K562 (cell line): ENCODE results near the gene SERBP1. TPM values are rescaled to one million over a fixed set of nuclear protein-coding genes. Genes with fewer than 3 reads are reported as not detected.

Source experiments
- ATAC-seq: fragments of 200-7000 bp; cut with Tn5 transposase; 3 replicates; pipeline ENCODE4 v1.9.1; 2020; ENCODE audit warnings: moderate library complexity
- BruUV-seq: library from RNA; stranded (reverse); fragments of 400-500 nt; replicated peaks from 2 replicates; lab custom pipeline; 2021; lab: Mats Ljungman, UMichigan
- CTCF ChIA-PET: fragments of 300-600 bp; formaldehyde crosslinking; extraction: SDS; loops from one replicate; lab custom pipeline; 2021; ENCODE audit warnings: low intra/inter-chr PET ratio; lab: Yijun Ruan, JAX
- POLR2A ChIA-PET: fragments of 300-600, 350-650 bp; sonication (Branson Sonifier 250); formaldehyde crosslinking; extraction: SDS; loops from one replicate; lab custom pipeline; 2021; ENCODE audit warnings: antibody characterized with exemption, inconsistent platforms; lab: Yijun Ruan, JAX
- DNase-seq, 4 experiments: peaks; one replicate each; pipeline versions ENCODE4 v3.0.0 to v3.0.0-alpha.2; 2011 to 2018; ENCODE audit warnings: low spot score in 3 of 4, mixed read lengths in 3 of 4; ENCODE audit errors: extremely low read depth in 1 of 4
- FAIRE-seq: peaks from 2 replicates; lab custom pipeline; 2011; peaks lifted over from hg19 to GRCh38; lab: Jason Lieb, UNC
- H2AFZ ChIP-seq: 2 replicates; pipeline ENCODE4 v1.6.0; 2011; ENCODE audit warnings: low read depth, low read length, control low read depth, inconsistent platforms
- H3K27ac ChIP-seq: fragments of 200-600 bp; 3 replicates; pipeline ENCODE4 v1.8.0; 2011; ENCODE audit warnings: low read depth, mild to moderate bottlenecking, control low read depth, inconsistent platforms, low read length, moderate library complexity, mixed read lengths; ENCODE audit errors: extremely low read depth
- H3K27me3 ChIP-seq, 2 experiments: fragments of 300-600 bp in 1 of 2; 2 replicates in 1 of 2; 3 replicates in 1 of 2; pipeline versions ENCODE4 v1.6.0 to v1.8.0; 2011; ENCODE audit warnings: inconsistent platforms in 2 of 2, low read length in 2 of 2, mild to moderate bottlenecking in 1 of 2, mixed read lengths in 1 of 2, moderate library complexity in 1 of 2; ENCODE audit not compliant: control insufficient read depth in 2 of 2, insufficient read depth in 2 of 2
- H3K36me3 ChIP-seq: fragments of 300-600 bp; 3 replicates; pipeline ENCODE4 v1.8.0; 2011; ENCODE audit warnings: mild to moderate bottlenecking, low read length, inconsistent platforms; ENCODE audit not compliant: control insufficient read depth, insufficient read depth
- H3K4me1 ChIP-seq, 2 experiments: fragments of 200-600 bp in 1 of 2; replicated peaks in 1 of 2; 2 replicates in 1 of 2; 3 replicates in 1 of 2; pipeline versions ENCODE4 v1.5.1 to v1.8.0; 2011; ENCODE audit warnings: inconsistent platforms in 2 of 2, low read length in 2 of 2, mild to moderate bottlenecking in 1 of 2, mixed read lengths in 1 of 2, moderate library complexity in 1 of 2; ENCODE audit not compliant: control insufficient read depth in 2 of 2, insufficient read depth in 2 of 2
- H3K4me2 ChIP-seq: 2 replicates; pipeline ENCODE4 v1.6.1; 2011; ENCODE audit warnings: low read length, control low read depth, inconsistent platforms, mixed read lengths; ENCODE audit not compliant: insufficient read depth
- H3K4me3 ChIP-seq: fragments of 200-600 bp; sonication (generic), shearing (Covaris generic); 2 replicates; pipeline ENCODE4 v1.5.1; 2016; ENCODE audit warnings: control low read depth, inconsistent platforms
- H3K79me2 ChIP-seq: fragments of 200-600 bp; 3 replicates; pipeline ENCODE4 v1.8.0; 2011; ENCODE audit warnings: low read length, inconsistent platforms; ENCODE audit not compliant: control insufficient read depth, insufficient read depth
- H3K9ac ChIP-seq, 2 experiments: 2 replicates each; pipeline versions ENCODE4 v1.6.0 to v1.6.1; 2011; ENCODE audit warnings: low read depth in 2 of 2, low read length in 2 of 2, control low read depth in 1 of 2, inconsistent platforms in 1 of 2, mild to moderate bottlenecking in 1 of 2, mixed read lengths in 1 of 2; ENCODE audit not compliant: insufficient read depth in 1 of 2
- H3K9me1 ChIP-seq: one replicate; pipeline ENCODE4 v1.6.0; 2011; ENCODE audit warnings: inconsistent platforms, mild to moderate bottlenecking, low read length, moderate library complexity; ENCODE audit not compliant: control insufficient read depth, insufficient read depth
- H3K9me3 ChIP-seq: replicated peaks from 2 replicates; pipeline ENCODE4 v1.5.1; 2011; ENCODE audit warnings: low read depth, low read length, inconsistent platforms; ENCODE audit not compliant: control insufficient read depth, insufficient read depth
- H4K20me1 ChIP-seq: replicated peaks from 2 replicates; pipeline ENCODE4 v1.6.1; 2011; ENCODE audit warnings: low read length, inconsistent platforms, mixed read lengths; ENCODE audit not compliant: control insufficient read depth, insufficient read depth
- CCNT2 ChIP-seq: IDR thresholded peaks from 2 replicates; pipeline ENCODE4 v1.6.1; 2011; ENCODE audit warnings: borderline replicate concordance, low read depth, mild to moderate bottlenecking, moderate library complexity, mixed read lengths, low read length; ENCODE audit not compliant: insufficient read length; ENCODE audit errors: extremely low read depth
- ETS1 ChIP-seq: conservative IDR thresholded peaks from 2 replicates; pipeline ENCODE4 v1.6.1; 2011; ENCODE audit warnings: low read depth, mild to moderate bottlenecking, low read length; ENCODE audit not compliant: control insufficient read depth
- HDAC2 ChIP-seq: fragments of 450-650 bp; IDR thresholded peaks from 2 replicates; pipeline ENCODE4 v1.6.1; 2016; ENCODE audit warnings: mild to moderate bottlenecking
- KDM4B ChIP-seq, 2 experiments: fragments of 450-650 bp in 1 of 2; sonication (generic) in 1 of 2; IDR thresholded peaks; 2 replicates each; pipeline ENCODE4 v1.6.1; 2016 to 2017; ENCODE audit warnings: borderline replicate concordance in 2 of 2, antibody characterized with exemption in 1 of 2, low read depth in 1 of 2, mild to moderate bottlenecking in 1 of 2
- MLLT1 ChIP-seq, 2 experiments: fragments of 450-650 bp; IDR thresholded peaks; 2 replicates each; pipeline ENCODE4 v1.6.1; 2016
- RAD21 ChIP-seq, 2 experiments: fragments of 250-450 bp in 1 of 2; fragments of 450-650 bp in 1 of 2; sonication (Bioruptor Pico) in 1 of 2; formaldehyde crosslinking in 1 of 2; IDR thresholded peaks in 1 of 2; conservative IDR thresholded peaks in 1 of 2; 2 replicates each; pipeline versions ENCODE4 v1.4.0 to v1.8.0; 2020 to 2022; ENCODE audit warnings: mild to moderate bottlenecking in 2 of 2, moderate library complexity in 1 of 2
- TBL1XR1 ChIP-seq, 2 experiments: IDR thresholded peaks; 2 replicates each; pipeline ENCODE4 v1.6.1; 2012; ENCODE audit warnings: improper control_type of control experiment in 2 of 2, low read length in 2 of 2, mild to moderate bottlenecking in 1 of 2
- TCF3 ChIP-seq: sonication (generic); formaldehyde crosslinking; IDR thresholded peaks from 2 replicates; pipeline ENCODE4 v1.4.0; 2020; ENCODE audit warnings: mild to moderate bottlenecking, missing genetic modification reagents
- ZBTB5 ChIP-seq: fragments of 450-650 bp; IDR thresholded peaks from 2 replicates; pipeline ENCODE4 v1.6.1; 2017; ENCODE audit warnings: antibody characterized with exemption
- WGBS: fragments of 100-300 bp; shearing (Covaris generic); methylation state at CpG from one replicate; pipeline ENCODE4 v1.1.6; 2016; ENCODE audit warnings: low coverage, mixed read lengths; ENCODE audit not compliant: insufficient coverage; ENCODE audit errors: missing lambda C conversion rate; 5-methylcytosine and 5-hydroxymethylcytosine counted together
- in situ Hi-C: fragments of 300-500 bp; cut with MboI; formaldehyde crosslinking; loops from 4 replicates; pipeline ENCODE4 v1.15.0; 2018; ENCODE audit warnings: inconsistent platforms, mixed read lengths
- intact Hi-C: fragments of 100-400 bp; cut with micrococcal nuclease; formaldehyde crosslinking; loops from 2 replicates; pipeline ENCODE4 v1.14.2; 2022
- polyA plus RNA-seq, 8 experiments: library from polyadenylated mRNA; depleted of rRNA in 4 of 8; stranded (reverse) in 5 of 8; unstranded in 3 of 8; fragments of >200 nt; fragmentation: Nextera tagmentation in 2 of 8; fragmentation: Illumina TruSeq in 1 of 8; extraction: Ambion mirVana in 2 of 8; extraction: Trizol in 1 of 8; gene quantifications; 2 replicates each; pipeline versions ENCODE4 v1.2.1 to v1.2.3, GENCODE V29; 2011 to 2014; ENCODE audit warnings: inconsistent platforms in 1 of 8, missing spikeins in 1 of 8
- total RNA-seq, 7 experiments: library from RNA; depleted of rRNA in 6 of 7; stranded (reverse); fragments of >200 nt in 6 of 7; fragmentation: Illumina TruSeq in 2 of 7; extraction: Trizol in 2 of 7; gene quantifications; 2 replicates each; pipeline versions ENCODE4 v1.2.1 to v1.2.3, GENCODE V29; 2011 to 2021; ENCODE audit warnings: low replicate concordance in 1 of 7
- TF ChIP-seq, protein P1 (sequence below): IDR thresholded peaks from 3 replicates; pipeline ENCODE4 v1.6.1; 2011; ENCODE audit warnings: borderline replicate concordance, mild to moderate bottlenecking, moderate library complexity; ENCODE audit not compliant: insufficient read length; ENCODE audit errors: extremely low read depth

Gene SERBP1
- total and polyA plus RNA-seq, 9 of the 15 experiments (the other 6 are each of a cell fraction or from before 2014, with no cell fraction given) = 79.9 to 761 (median 464) TPM

DNA sequence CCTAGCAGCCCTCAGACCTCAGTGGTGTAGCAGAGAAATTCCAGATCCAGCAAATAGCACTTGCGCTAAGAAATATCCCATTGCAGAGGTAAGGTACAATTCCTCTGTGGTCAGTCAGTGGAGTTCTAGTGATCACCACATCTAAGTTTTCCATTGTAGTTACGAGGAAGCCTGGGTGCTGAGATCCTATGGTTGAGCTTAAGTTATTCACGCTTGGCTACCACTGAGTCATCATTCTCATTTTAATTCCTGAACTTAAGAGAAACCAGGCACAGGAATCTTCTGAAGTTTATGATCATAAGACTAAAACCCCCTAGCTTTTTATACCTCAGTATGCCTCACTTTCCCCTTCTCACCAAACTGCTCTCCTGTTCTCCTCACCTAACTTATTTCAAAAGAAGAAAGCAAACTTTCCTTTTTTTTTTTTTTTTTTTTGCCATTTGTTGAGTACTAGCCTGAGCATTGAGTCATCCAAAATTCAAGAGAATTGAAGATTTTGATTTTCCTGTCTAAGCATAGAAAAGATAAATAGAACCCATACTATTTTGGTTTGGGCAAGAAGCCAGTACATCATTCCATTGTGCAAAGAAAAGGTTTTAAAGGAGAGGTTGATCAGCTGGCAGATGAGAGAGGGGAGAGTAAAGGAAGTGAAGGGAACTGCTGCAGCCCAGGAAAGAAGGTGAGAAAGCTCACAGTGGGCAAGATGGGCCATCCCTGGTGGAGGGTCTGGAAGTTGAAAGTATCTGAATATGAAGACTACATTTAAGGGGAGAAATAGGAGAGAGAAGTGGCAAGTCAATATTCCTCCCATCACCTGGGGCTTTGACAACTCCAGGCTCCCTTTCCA, 39.9 kb downstream of the SERBP1 start:
- no peaks in the 10 kb centered on the region for H3K79me2 ChIP-seq
- H2AFZ ChIP-seq = no peak overlapping the region
- no peaks in the 10 kb centered on the region for H4K20me1 ChIP-seq
- DNase-seq (no peak), FAIRE-seq (no peak), ATAC-seq (no peak)
- POLR2A ChIA-PET = interaction anchor here (0.7 kb wide), 1 partner anchor 10 kb away, joined by 3 read pairs; no protein-coding TSS in a partner anchor
- H3K27me3 ChIP-seq = no peaks in the 10 kb centered on the region
- no peaks in the 10 kb centered on the region for H3K36me3 ChIP-seq
- no peaks in the 10 kb centered on the region for H3K9me1 ChIP-seq
- H3K4me1 ChIP-seq = no peaks in the 10 kb centered on the region; a peak in 1 of 5 replicates
- CTCF ChIA-PET = no interaction called here
- intact Hi-C loops (no loop called here), in situ Hi-C loops (no loop called here)
- H3K9me3 ChIP-seq = no peaks in the 10 kb centered on the region
- no TSS peak for BruUV-seq
- no peak overlapping the region for H3K9ac ChIP-seq
- H3K4me2 ChIP-seq = no peak overlapping the region
- no peak overlapping the region for H3K27ac ChIP-seq
- WGBS = 59% methylated on average over 3 of the region's 3 CpGs
- H3K4me3 ChIP-seq = no peak overlapping the region
- TF ChIP-seq, protein P1, sequence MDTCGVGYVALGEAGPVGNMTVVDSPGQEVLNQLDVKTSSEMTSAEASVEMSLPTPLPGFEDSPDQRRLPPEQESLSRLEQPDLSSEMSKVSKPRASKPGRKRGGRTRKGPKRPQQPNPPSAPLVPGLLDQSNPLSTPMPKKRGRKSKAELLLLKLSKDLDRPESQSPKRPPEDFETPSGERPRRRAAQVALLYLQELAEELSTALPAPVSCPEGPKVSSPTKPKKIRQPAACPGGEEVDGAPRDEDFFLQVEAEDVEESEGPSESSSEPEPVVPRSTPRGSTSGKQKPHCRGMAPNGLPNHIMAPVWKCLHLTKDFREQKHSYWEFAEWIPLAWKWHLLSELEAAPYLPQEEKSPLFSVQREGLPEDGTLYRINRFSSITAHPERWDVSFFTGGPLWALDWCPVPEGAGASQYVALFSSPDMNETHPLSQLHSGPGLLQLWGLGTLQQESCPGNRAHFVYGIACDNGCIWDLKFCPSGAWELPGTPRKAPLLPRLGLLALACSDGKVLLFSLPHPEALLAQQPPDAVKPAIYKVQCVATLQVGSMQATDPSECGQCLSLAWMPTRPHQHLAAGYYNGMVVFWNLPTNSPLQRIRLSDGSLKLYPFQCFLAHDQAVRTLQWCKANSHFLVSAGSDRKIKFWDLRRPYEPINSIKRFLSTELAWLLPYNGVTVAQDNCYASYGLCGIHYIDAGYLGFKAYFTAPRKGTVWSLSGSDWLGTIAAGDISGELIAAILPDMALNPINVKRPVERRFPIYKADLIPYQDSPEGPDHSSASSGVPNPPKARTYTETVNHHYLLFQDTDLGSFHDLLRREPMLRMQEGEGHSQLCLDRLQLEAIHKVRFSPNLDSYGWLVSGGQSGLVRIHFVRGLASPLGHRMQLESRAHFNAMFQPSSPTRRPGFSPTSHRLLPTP = no peak
- no peak for TF ChIP-seq KDM4B (IDR thresholded peaks at IDR 0.05; ENCODE audit: borderline replicate concordance in 2 of 2, low read depth in 1 of 2)
- no peak for TF ChIP-seq RAD21 (CRISPR knock-in tag; conservative IDR thresholded peaks at IDR 0.05 in 1 of 2, IDR thresholded peaks at IDR 0.05 in 1 of 2)
- TF ChIP-seq ZBTB5 = no peak
- no peak for TF ChIP-seq TBL1XR1 (IDR thresholded peaks at IDR 0.05; ENCODE audit: low read length in 2 of 2)
- TF ChIP-seq HDAC2 = no peak
- TF ChIP-seq MLLT1 (IDR thresholded peaks at IDR 0.05) = no peak
- no peak for TF ChIP-seq TCF3 (CRISPR knock-in tag)
- no peak for TF ChIP-seq CCNT2
- TF ChIP-seq ETS1 = no peak
